ENCODE results near the gene NPAS3. TPM values are rescaled to one million over a fixed set of nuclear protein-coding genes. Genes with fewer than 3 reads are reported as not detected.

The NPAS3 gene
- total and polyA plus RNA-seq, 2 of the 8 experiments (the other 6 are each of a cell fraction or from before 2014, with no cell fraction given): 0.11 to 0.60 TPM

GRCh38 chr14:33548606-33549005 is 609.9 kb downstream of the NPAS3 start:
- Histone ChIP-seq H3K18ac (ENCODE audit: extremely low read depth, low read length) (no peak overlapping the region), H3K36me3 (ENCODE audit: control insufficient read depth in 2 of 4, insufficient read depth in 4 of 4, low read length in 3 of 4) (no peaks in the 10 kb centered on the region), H4K91ac (replicated peaks; ENCODE audit: insufficient read length, low read length) (no peak overlapping the region), H3K4me2 (ENCODE audit: insufficient read depth in 1 of 2, low read depth in 2 of 2, low read length in 2 of 2) (no peak overlapping the region), H3K27me3 (replicated peaks in 1 of 4; ENCODE audit: control insufficient read depth in 3 of 4, extremely low read depth in 1 of 4, insufficient read depth in 3 of 4, low read length in 3 of 4) (no peaks in the 10 kb centered on the region; a peak in 1 of 7 replicates), H3K9me3 (ENCODE audit: insufficient read depth in 2 of 2, low read depth in 1 of 2, low read length in 1 of 2) (no peaks in the 10 kb centered on the region), H2BK5ac (ENCODE audit: low read depth, low read length) (no peak overlapping the region), H2AFZ (ENCODE audit: low read length) (no peak overlapping the region), H2BK15ac (ENCODE audit: low read length) (no peak overlapping the region), H3K4ac (replicated peaks; ENCODE audit: insufficient read length, low read depth, low read length) (no peak overlapping the region), H2BK12ac (ENCODE audit: low read depth, low read length) (no peak overlapping the region), H4K20me1 (replicated peaks in 1 of 2; ENCODE audit: control insufficient read depth in 1 of 2, insufficient read depth in 2 of 2, low read length in 2 of 2) (no peaks in the 10 kb centered on the region), H3K23me2 (ENCODE audit: low read depth, low read length) (no peaks in the 10 kb centered on the region), H4K5ac (ENCODE audit: insufficient read length, low read depth, low read length) (no peak overlapping the region), H4K8ac (ENCODE audit: extremely low read depth, insufficient read depth, low read length) (no peak overlapping the region), H3K4me3 (ENCODE audit: extremely low read depth in 1 of 4, insufficient read depth in 2 of 4, low read depth in 3 of 4, low read length in 4 of 4) (no peak overlapping the region), H2BK120ac (replicated peaks; ENCODE audit: low read depth, low read length) (no peak overlapping the region), H3K56ac (replicated peaks; ENCODE audit: insufficient read length, low read depth, low read length) (no peak overlapping the region), H2BK20ac (ENCODE audit: low read length) (no peak overlapping the region), H2AK5ac (ENCODE audit: low read depth, low read length) (no peak overlapping the region), H3K79me2 (ENCODE audit: control insufficient read depth in 1 of 2, insufficient read depth in 2 of 2, low read length in 2 of 2) (no peaks in the 10 kb centered on the region), H3K9ac (replicated peaks in 1 of 4; ENCODE audit: extremely low read depth in 1 of 4, low read depth in 3 of 4, low read length in 3 of 4) (no peak overlapping the region), H3K27ac (ENCODE audit: low read depth, low read length) (no peak overlapping the region), H3K79me1 (ENCODE audit: low read depth, low read length) (no peaks in the 10 kb centered on the region), H3K23ac (ENCODE audit: insufficient read length) (no peak overlapping the region), H3K4me1 (replicated peaks in 1 of 4; ENCODE audit: control insufficient read depth in 3 of 4, insufficient read depth in 4 of 4, low read length in 3 of 4) (peaks cover 0 to 8% (median under 1%) of the 10 kb centered on the region in 4 experiments; a peak in 2 of 7 replicates), H3K14ac (ENCODE audit: insufficient read length) (no peak overlapping the region)
- ChIA-PET CTCF (ENCODE audit: partially characterized antibody) (no interaction called here), POLR2A (ENCODE audit: partially characterized antibody) (no interaction called here)
- FAIRE-seq (no peak), DNase-seq (ENCODE audit: low read depth in 1 of 2, low spot score in 2 of 2) (no peak)
- WGBS, 2 experiments (ENCODE audit: extremely low coverage in 1 of 2, insufficient coverage in 1 of 2, insufficient read length in 1 of 2, insufficient replicate concordance in 2 of 2, low coverage in 1 of 2, low lambda C conversion rate in 2 of 2, missing lambda C conversion rate in 1 of 2): 85% methylated on average over 1 of the region's 1 CpG; no CpG with 5 or more reads in 1 of the 2 experiments
- TF ChIP-seq RFX5 (IDR thresholded peaks at IDR 0.05; ENCODE audit: borderline replicate concordance, low read depth, low read length): no peak
- no peak for TF ChIP-seq RBBP5 (IDR thresholded peaks at IDR 0.05; ENCODE audit: borderline replicate concordance, low read depth, low read length)
- no peak for TF ChIP-seq HDAC2 (IDR thresholded peaks at IDR 0.05; ENCODE audit: borderline replicate concordance in 1 of 2, low read depth in 2 of 2, low read length in 2 of 2)
- no peak for TF ChIP-seq BACH1 (IDR thresholded peaks at IDR 0.05; ENCODE audit: low read length)
- TF ChIP-seq EGR1 (IDR thresholded peaks at IDR 0.05; ENCODE audit: borderline replicate concordance, low read depth, low read length): no peak
- TF ChIP-seq JUN (IDR thresholded peaks at IDR 0.05; ENCODE audit: low read depth, low read length): no peak
- no peak for TF ChIP-seq TEAD4 (IDR thresholded peaks at IDR 0.05; ENCODE audit: low read depth, low read length)
- TF ChIP-seq RAD21 (IDR thresholded peaks at IDR 0.05 in 1 of 2, conservative IDR thresholded peaks at IDR 0.05 in 1 of 2; ENCODE audit: low read depth in 2 of 2, low read length in 2 of 2): no peak
- TF ChIP-seq USF2 (IDR thresholded peaks at IDR 0.05; ENCODE audit: low read length): no peak
- no peak for TF ChIP-seq CHD1 (IDR thresholded peaks at IDR 0.05; ENCODE audit: low read depth, low read length)
- no peak for TF ChIP-seq RNF2 (IDR thresholded peaks at IDR 0.05; ENCODE audit: borderline replicate concordance, low read depth, low read length, missing control alignments, poor library complexity, severe bottlenecking)
- no peak for TF ChIP-seq GABPA (IDR thresholded peaks at IDR 0.05; ENCODE audit: borderline replicate concordance, insufficient read depth, low read length)
- TF ChIP-seq KDM1A (IDR thresholded peaks at IDR 0.05; ENCODE audit: borderline replicate concordance, low read length): no peak

All from H1 (cell line).